HG03442 (cell line): ENCODE measurements around the gene PLXNA2.

Source experiments
- ATAC-seq: cut with Tn5 transposase; IDR thresholded peaks from one replicate; pipeline ENCODE4 v1.9.1; 2021; ENCODE audit warnings: mild to moderate bottlenecking, moderate library complexity; ENCODE audit not compliant: unreplicated experiment

The PLXNA2 gene

DNA sequence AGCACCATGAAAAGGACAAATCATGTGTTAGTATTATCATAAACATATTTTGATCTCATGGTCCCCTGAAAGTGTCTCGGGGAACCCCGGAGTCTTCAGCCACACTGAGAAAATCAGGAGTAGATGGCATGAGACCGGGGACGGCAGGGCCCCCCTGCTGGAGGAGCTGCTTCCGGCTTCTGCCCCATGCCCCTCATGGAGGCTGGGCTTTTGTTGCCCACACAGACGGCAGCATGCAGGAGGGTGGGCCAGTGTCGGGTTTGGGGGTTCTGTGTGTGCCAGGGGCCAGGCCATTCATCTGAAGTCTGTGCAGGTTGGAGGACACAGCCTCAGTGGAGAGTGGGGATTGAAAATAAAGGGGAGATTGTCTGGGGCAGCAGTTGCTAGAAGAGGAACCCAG, 258.2 kb downstream of the PLXNA2 start:
- ATAC-seq, result no peak

DNA sequence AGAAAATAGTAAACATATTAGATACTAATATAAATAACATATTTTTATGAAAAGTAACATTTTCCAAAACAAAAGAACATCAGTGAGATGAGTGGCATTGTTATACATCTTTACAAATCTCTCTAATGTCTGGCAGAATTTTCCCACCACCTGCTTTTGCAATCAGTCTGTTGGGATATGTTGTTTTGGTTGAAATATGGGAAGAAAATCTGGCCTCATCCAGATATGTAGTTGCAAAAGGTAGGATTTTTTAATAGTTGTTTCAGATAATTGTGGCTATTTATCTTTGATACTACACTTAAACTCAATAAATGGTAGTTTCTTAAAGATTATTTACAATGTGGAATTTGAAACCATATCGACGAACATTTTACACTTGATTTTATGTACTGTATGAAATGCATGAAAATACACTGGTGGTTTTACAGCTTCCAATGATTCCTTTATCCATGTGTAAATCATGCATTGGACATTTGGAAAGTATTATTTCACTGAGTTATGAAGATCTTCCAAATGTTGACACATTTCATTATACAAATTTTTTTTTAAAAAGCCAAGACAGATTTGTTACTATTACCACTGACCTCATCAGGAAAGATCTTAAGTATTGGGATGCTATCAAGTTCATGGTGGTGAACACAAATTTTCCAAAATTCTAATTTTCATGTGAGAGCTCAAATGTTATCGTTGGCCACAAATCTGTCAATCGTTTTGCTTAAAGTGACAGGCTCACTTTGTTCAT, 259.2 kb downstream of the PLXNA2 start:
- ATAC-seq, result no peak

DNA sequence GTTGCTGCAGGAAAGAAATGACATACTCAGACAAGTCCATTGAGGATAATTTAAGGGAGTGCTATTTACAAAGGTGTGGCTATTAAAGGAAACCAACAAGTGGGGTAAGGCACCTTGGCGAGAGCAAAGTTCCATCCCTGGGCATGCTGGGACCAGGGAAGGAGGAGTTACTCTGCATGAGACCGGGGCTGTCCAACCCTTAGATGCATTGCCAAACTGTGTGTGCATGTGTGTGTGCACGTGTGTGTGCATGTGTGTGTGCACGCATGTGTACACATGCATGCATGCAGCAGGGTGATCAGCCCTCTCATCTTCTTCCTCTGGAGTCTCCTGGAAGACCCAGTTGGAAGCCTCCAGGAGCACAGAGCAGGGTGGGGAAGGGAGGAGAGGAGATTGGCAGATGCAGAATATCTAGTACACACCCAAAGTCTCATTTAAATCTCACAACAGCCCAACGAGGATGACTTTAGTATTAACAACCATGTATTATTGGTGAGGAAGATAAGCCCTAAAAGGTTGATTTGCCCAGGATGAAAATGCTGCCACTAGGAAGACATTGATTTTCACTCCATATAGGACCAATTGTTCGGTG, 261.0 kb downstream of the PLXNA2 start:
- ATAC-seq, result no peak

DNA sequence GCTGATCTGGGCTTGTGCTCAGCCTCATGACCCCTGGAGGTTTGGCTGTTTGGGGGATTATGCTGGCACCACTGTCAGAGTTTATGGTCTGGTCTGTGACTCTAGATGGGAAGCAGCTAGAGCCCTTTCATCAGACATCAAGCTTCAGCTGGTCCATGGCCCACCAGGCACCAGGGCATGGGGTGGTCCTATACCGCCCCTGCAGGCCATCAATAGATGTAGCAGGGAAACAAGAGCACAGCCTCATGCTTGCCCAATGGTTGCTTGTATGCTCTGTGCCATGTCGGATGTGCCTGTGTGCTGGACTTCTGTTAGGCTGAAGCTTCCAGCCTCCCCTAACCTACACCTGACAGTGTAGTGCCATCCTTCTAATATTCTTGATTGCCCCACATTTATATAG, 262.2 kb downstream of the PLXNA2 start:
- no peak for ATAC-seq

DNA sequence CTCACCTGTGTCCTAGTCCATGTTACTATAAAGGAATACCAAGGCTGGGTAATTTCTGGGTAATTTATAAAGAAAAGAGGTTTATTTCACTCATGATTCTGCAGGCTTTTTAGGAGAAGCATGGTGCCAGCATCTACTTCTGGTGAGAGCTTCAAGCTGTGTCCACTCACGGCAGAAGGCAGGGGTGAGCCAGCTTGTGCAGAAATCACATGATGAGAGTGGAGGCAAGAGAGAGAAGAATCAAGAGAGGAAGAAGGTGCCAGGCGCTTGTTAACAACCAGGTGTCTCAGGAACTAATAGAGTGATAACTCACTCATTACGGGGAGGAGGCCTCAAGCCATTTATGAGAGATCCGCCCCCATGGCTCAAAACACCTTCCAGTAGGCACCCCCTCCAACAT, 265.7 kb downstream of the PLXNA2 start:
- ATAC-seq, result no peak

DNA sequence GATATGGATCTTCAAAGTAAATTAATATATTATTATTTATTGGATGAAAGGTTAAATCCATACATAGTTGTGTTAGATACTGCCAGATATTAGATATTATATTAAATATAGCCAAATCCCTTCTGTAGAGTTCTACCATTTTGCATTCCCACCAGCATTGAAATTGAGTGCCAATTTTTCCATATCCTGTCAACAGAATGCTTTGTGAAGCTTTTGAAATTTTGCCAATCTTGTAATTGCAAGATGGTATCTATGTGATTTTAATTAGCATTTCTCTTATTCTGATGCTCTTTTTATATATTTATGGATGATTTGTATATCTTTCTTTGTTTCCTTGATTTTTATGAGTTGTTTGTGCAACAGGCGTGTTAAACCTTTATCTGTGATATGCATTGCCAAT, 266.3 kb downstream of the PLXNA2 start:
- no peak for ATAC-seq

DNA sequence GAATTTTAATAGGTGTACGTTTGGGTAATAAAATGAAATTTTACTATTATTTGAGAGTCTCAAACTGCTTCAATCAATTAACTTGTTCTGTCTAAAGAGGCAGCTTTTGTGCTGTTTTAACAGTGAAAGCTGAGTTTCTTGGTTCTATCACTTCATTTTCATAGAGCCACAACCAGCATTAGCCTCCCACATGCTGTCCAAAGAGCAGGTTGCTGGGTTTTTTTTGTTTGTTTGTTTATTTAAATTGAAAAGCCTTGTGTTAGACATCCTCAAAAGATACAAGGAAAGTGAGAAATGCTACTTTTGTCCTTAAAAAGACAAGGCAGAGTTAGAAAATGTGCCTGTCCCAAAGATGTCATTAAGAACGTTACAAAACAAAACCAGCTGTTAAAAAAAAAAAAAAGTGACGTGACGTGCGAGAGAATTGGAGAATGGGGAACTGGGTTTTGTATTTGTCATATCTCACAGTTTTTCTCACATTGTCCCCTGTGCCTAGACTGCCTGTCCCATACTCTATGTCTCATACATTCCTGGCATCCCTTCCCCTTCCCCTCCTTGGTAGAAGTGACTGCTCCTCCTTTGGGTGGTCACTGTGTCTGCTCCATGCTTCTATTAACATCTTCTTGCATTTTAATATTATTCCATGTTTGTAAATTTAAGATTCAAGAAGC, 270.2 kb downstream of the PLXNA2 start:
- ATAC-seq, result no peak

DNA sequence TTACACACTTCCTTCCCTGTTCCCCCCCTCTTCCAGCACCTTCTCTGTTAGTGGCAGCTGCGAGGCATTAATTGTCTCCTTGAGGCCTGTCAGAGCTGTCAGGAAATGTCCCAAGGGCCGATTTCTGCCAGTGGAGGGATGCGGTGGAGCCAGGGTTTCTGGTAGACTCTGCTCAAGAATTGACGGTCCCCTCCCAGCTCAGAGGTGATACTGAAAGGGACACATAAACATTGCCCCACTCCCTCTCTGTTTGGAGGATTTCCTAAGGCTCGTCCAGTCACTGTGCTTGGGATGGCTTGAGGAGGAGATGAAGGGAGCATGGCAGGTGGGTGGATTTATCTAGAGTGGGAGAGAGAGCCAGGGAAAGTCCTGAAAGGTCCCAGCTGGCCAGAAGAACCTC, 271.8 kb downstream of the PLXNA2 start:
- ATAC-seq, result no peak
